NB4 (cell line): Measurements from ENCODE around the gene PFKFB3.

ENCODE experiments used
- MYC ChIP-seq: IDR thresholded peaks from 2 replicates; pipeline ENCODE4 v1.6.1; 2011; ENCODE audit warnings: low read depth, low read length
- POLR2A ChIP-seq: IDR thresholded peaks from 2 replicates; pipeline ENCODE4 v1.6.1; 2011; ENCODE audit warnings: mild to moderate bottlenecking; ENCODE audit not compliant: insufficient read length; ENCODE audit errors: extremely low read depth
- TF ChIP-seq, protein P1 (sequence below): IDR thresholded peaks from one replicate; pipeline ENCODE4 v1.5.1; 2012; ENCODE audit warnings: low read depth, low read length
- TF ChIP-seq, protein P2 (sequence below): IDR thresholded peaks from 2 replicates; pipeline ENCODE4 v1.6.1; 2011; ENCODE audit warnings: low read depth, low read length

GRCh38 chr10:6187278-6187677, 15.5 kb upstream of the PFKFB3 start:
- TF ChIP-seq, protein P1, sequence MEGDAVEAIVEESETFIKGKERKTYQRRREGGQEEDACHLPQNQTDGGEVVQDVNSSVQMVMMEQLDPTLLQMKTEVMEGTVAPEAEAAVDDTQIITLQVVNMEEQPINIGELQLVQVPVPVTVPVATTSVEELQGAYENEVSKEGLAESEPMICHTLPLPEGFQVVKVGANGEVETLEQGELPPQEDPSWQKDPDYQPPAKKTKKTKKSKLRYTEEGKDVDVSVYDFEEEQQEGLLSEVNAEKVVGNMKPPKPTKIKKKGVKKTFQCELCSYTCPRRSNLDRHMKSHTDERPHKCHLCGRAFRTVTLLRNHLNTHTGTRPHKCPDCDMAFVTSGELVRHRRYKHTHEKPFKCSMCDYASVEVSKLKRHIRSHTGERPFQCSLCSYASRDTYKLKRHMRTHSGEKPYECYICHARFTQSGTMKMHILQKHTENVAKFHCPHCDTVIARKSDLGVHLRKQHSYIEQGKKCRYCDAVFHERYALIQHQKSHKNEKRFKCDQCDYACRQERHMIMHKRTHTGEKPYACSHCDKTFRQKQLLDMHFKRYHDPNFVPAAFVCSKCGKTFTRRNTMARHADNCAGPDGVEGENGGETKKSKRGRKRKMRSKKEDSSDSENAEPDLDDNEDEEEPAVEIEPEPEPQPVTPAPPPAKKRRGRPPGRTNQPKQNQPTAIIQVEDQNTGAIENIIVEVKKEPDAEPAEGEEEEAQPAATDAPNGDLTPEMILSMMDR = no peak
- TF ChIP-seq MYC (no peak), POLR2A (no peak)
- TF ChIP-seq, protein P2, sequence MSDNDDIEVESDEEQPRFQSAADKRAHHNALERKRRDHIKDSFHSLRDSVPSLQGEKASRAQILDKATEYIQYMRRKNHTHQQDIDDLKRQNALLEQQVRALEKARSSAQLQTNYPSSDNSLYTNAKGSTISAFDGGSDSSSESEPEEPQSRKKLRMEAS = no peak
